Bronchial epithelial cell (primary cell): ENCODE results near the gene GAL. TPM values are rescaled to one million over a fixed set of nuclear protein-coding genes. Genes with fewer than 3 reads are reported as not detected.

Experiments used
- DNase-seq: peaks from one replicate; pipeline ENCODE4 v3.0.0-alpha.2; 2010; ENCODE audit warnings: low read depth
- FAIRE-seq: peaks from 2 replicates; lab custom pipeline; 2011; peaks lifted over from hg19 to GRCh38; lab: Jason Lieb, UNC
- H3K27me3 ChIP-seq: 2 replicates; pipeline ENCODE4 v1.5.1; 2011; ENCODE audit warnings: low read length; ENCODE audit not compliant: control insufficient read depth, insufficient read depth
- H3K36me3 ChIP-seq: 2 replicates; pipeline ENCODE4 v1.5.1; 2011; ENCODE audit warnings: low read length; ENCODE audit not compliant: control insufficient read depth, insufficient read depth
- H3K4me3 ChIP-seq: 2 replicates; pipeline ENCODE4 v1.5.1; 2011; ENCODE audit warnings: mild to moderate bottlenecking, low read depth, low read length, control low read depth
- CTCF ChIP-seq: IDR thresholded peaks from 2 replicates; pipeline ENCODE4 v1.5.1; 2011; ENCODE audit warnings: mild to moderate bottlenecking, moderate library complexity, low read length, control low read depth, inconsistent platforms; ENCODE audit not compliant: insufficient read depth, severe bottlenecking
- total RNA-seq: library from RNA; depleted of rRNA; stranded (reverse); fragments of >200 nt; gene quantifications from 2 replicates; pipeline ENCODE4 v1.2.1, GENCODE V29; 2014

The GAL gene
- total RNA-seq, 1 donor from 2014 or later, result 0.53 TPM

GRCh38 chr11:68661014-68661413, 23.3 kb upstream of the GAL start:
- H3K36me3 ChIP-seq, result no peaks in the 10 kb centered on the region
- no peak for TF ChIP-seq CTCF
- H3K27me3 ChIP-seq, result peaks cover 2% of the 10 kb centered on the region
- FAIRE-seq (no peak), DNase-seq (no peak)
- no peak overlapping the region for H3K4me3 ChIP-seq

GRCh38 chr11:68661697-68662603, 22.4 kb upstream of the GAL start:
- no peak for TF ChIP-seq CTCF
- no peak for FAIRE-seq
- H3K4me3 ChIP-seq, result no peak overlapping the region
- no peak for DNase-seq
- peaks cover 3% of the 10 kb centered on the region for H3K27me3 ChIP-seq
- no peaks in the 10 kb centered on the region for H3K36me3 ChIP-seq

- DNase-seq (no peak), FAIRE-seq (peak; percentile 92)
- TF ChIP-seq CTCF, result no peak
- H3K36me3 ChIP-seq, result no peaks in the 10 kb centered on the region
- no peak overlapping the region for H3K4me3 ChIP-seq
- H3K27me3 ChIP-seq, result peaks cover 2% of the 10 kb centered on the region
Observed at GRCh38 chr11:68663482-68664010, 20.8 kb upstream of the GAL start.

GRCh38 chr11:68664141-68664540, 20.2 kb upstream of the GAL start:
- H3K36me3 ChIP-seq, result no peaks in the 10 kb centered on the region
- H3K27me3 ChIP-seq, result peaks cover 2% of the 10 kb centered on the region
- no peak for TF ChIP-seq CTCF
- DNase-seq (no peak), FAIRE-seq (no peak)
- no peak overlapping the region for H3K4me3 ChIP-seq

GRCh38 chr11:68664906-68665305, 19.4 kb upstream of the GAL start:
- TF ChIP-seq CTCF, result no peak
- Histone ChIP-seq H3K27me3 (peaks cover 2% of the 10 kb centered on the region), H3K4me3 (no peak overlapping the region), H3K36me3 (no peaks in the 10 kb centered on the region)
- DNase-seq (no peak), FAIRE-seq (no peak)
